ENCODE measurements around the gene PTPRD. TPM values are rescaled to one million over a fixed set of nuclear protein-coding genes. Genes with fewer than 3 reads are reported as not detected.
A peak's percentile ranks its signal among the peaks of the same experiment; 100 is the strongest.

PTPRD gene
- total and polyA plus RNA-seq, 2 donors from 2014 or later, result 6.4 to 78.9 TPM

- no peak overlapping the region for H3K4me3 ChIP-seq (ENCODE audit: low read length in 3 of 3)
- TF ChIP-seq CTCF (IDR thresholded peaks at IDR 0.05; ENCODE audit: borderline replicate concordance, extremely low read depth, insufficient read depth), result no peak
- H3K36me3 ChIP-seq (ENCODE audit: control insufficient read depth in 2 of 3, insufficient read depth in 3 of 3, low read length in 3 of 3), result no peaks in the 10 kb centered on the region
- intact Hi-C loops (cut with DNase I), result no loop called here
- no peaks in the 10 kb centered on the region for H3K27me3 ChIP-seq (ENCODE audit: control insufficient read depth, insufficient read depth, low read length)
- FAIRE-seq (no peak), DNase-seq (no peak)
- H3K27ac ChIP-seq (ENCODE audit: low read depth in 2 of 2, low read length in 2 of 2), result no peak overlapping the region
- H3K9me3 ChIP-seq (ENCODE audit: control insufficient read depth in 2 of 3, insufficient read depth in 1 of 3, low read length in 3 of 3), result no peaks in the 10 kb centered on the region
- H3K4me1 ChIP-seq (ENCODE audit: control insufficient read depth in 2 of 3, insufficient read depth in 2 of 3, low read depth in 1 of 3, low read length in 3 of 3), result no peaks in the 10 kb centered on the region
- H3K9ac ChIP-seq (ENCODE audit: low read length in 3 of 3), result no peak overlapping the region
Measured at GRCh38 chr9:9142001-9142400, 1470.8 kb downstream of the PTPRD start.

DNA sequence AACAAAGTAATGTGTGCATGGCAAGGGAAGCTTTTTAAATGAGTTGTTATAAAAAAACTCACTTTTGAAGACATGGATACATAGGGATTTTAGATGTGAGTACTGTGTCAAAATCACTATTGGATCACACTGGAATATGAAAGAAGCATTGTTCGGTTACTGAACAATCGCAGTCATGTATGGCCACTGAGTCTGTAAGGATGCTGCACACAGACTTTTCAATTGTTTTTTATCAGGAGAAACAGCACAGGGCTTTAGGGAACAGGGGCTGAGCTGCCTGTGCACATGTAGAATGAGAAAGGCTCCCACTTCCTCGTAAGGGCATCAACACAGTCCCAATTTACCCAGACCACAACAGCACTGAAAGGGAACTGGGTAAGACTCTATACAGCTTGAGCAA is 1479.3 kb downstream of the PTPRD start:
- DNase-seq, result no peak
- no peaks in the 10 kb centered on the region for H3K4me1 ChIP-seq (ENCODE audit: control insufficient read depth in 2 of 3, insufficient read depth in 2 of 3, low read depth in 1 of 3, low read length in 3 of 3)
- intact Hi-C loops (cut with DNase I), result no loop called here
- FAIRE-seq, result no peak
- no peak overlapping the region for H3K9ac ChIP-seq (ENCODE audit: low read length in 3 of 3)
- no peaks in the 10 kb centered on the region for H3K9me3 ChIP-seq (ENCODE audit: control insufficient read depth in 2 of 3, insufficient read depth in 1 of 3, low read length in 3 of 3)
- TF ChIP-seq CTCF (IDR thresholded peaks at IDR 0.05; ENCODE audit: borderline replicate concordance, extremely low read depth, insufficient read depth), result no peak
- no peaks in the 10 kb centered on the region for H3K27me3 ChIP-seq (ENCODE audit: control insufficient read depth, insufficient read depth, low read length)
- H3K27ac ChIP-seq (ENCODE audit: low read depth in 2 of 2, low read length in 2 of 2), result no peak overlapping the region
- H3K36me3 ChIP-seq (ENCODE audit: control insufficient read depth in 2 of 3, insufficient read depth in 3 of 3, low read length in 3 of 3), result no peaks in the 10 kb centered on the region
- no peak overlapping the region for H3K4me3 ChIP-seq (ENCODE audit: low read length in 3 of 3)

- no peak overlapping the region for H3K4me3 ChIP-seq (ENCODE audit: low read length in 3 of 3)
- no peak overlapping the region for H3K9ac ChIP-seq (ENCODE audit: low read length in 3 of 3)
- no peaks in the 10 kb centered on the region for H3K9me3 ChIP-seq (ENCODE audit: control insufficient read depth in 2 of 3, insufficient read depth in 1 of 3, low read length in 3 of 3)
- H3K27ac ChIP-seq (ENCODE audit: low read depth in 2 of 2, low read length in 2 of 2), result no peak overlapping the region
- DNase-seq, result peak in 2 of 5 donors; percentile 24 to 43
- intact Hi-C loops (cut with DNase I), result no loop called here
- H3K36me3 ChIP-seq (ENCODE audit: control insufficient read depth in 2 of 3, insufficient read depth in 3 of 3, low read length in 3 of 3), result no peaks in the 10 kb centered on the region
- TF ChIP-seq CTCF (IDR thresholded peaks at IDR 0.05; ENCODE audit: borderline replicate concordance, extremely low read depth, insufficient read depth), result no peak
- FAIRE-seq, result no peak
- no peaks in the 10 kb centered on the region for H3K4me1 ChIP-seq (ENCODE audit: control insufficient read depth in 2 of 3, insufficient read depth in 2 of 3, low read depth in 1 of 3, low read length in 3 of 3)
- H3K27me3 ChIP-seq (ENCODE audit: control insufficient read depth, insufficient read depth, low read length), result no peaks in the 10 kb centered on the region
Measured at GRCh38 chr9:9124616-9125015, 1488.2 kb downstream of the PTPRD start.

DNA sequence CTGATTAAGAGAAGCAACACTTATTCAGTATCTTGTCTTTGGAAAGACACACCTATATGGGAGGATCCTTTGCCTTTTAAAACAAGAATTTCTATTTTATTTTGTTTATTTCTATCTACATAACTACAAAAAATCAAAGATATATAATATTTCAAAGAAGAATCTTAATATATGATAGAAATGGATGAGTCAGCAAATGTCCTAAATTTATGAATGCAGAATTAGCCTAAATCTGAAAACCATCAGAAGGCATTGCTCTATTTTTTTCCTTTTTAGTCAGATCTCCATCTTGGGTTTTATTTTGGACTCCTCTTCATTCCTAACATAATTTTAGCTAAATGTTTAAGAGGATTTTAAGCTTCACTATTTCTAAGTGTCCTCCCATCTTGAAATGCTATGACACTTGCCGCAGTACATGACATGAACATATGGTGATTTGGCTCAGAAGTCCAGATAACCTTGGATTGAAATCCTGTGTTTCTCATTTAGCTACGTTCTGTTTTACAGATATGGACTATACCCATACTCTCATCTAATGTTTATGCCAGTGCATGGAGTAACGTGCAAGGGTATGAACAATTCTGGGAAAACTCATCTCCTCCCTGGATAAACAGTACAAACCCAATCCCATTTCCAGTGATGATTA is 1490.4 kb downstream of the PTPRD start:
- Histone ChIP-seq H3K27me3 (ENCODE audit: control insufficient read depth, insufficient read depth, low read length) (no peaks in the 10 kb centered on the region), H3K27ac (ENCODE audit: low read depth in 2 of 2, low read length in 2 of 2) (no peak overlapping the region), H3K9ac (ENCODE audit: low read length in 3 of 3) (no peak overlapping the region), H3K9me3 (ENCODE audit: control insufficient read depth in 2 of 3, insufficient read depth in 1 of 3, low read length in 3 of 3) (no peaks in the 10 kb centered on the region), H3K36me3 (ENCODE audit: control insufficient read depth in 2 of 3, insufficient read depth in 3 of 3, low read length in 3 of 3) (no peaks in the 10 kb centered on the region), H3K4me1 (ENCODE audit: control insufficient read depth in 2 of 3, insufficient read depth in 2 of 3, low read depth in 1 of 3, low read length in 3 of 3) (no peaks in the 10 kb centered on the region), H3K4me3 (ENCODE audit: low read length in 3 of 3) (no peak overlapping the region)
- DNase-seq (no peak), FAIRE-seq (no peak)
- no peak for TF ChIP-seq CTCF (IDR thresholded peaks at IDR 0.05; ENCODE audit: borderline replicate concordance, extremely low read depth, insufficient read depth)
- intact Hi-C loops (cut with DNase I), result no loop called here

All from kidney (tissue), 14 donors.